Retinal pigment epithelial cell (primary cell): ENCODE data around the gene STARD9.

Source experiments
- DNase-seq: peaks from one replicate; pipeline ENCODE4 v3.0.0-alpha.2; 2010; ENCODE audit warnings: low read depth
- H3K4me3 ChIP-seq: 2 replicates; pipeline ENCODE4 v1.5.1; 2011; ENCODE audit warnings: mild to moderate bottlenecking, low read length, control low read depth, moderate library complexity
- TF ChIP-seq, protein P1 (sequence below): conservative IDR thresholded peaks from 2 replicates; pipeline ENCODE4 v1.5.1; 2011; ENCODE audit warnings: low read depth, low read length, control low read depth, inconsistent platforms

The STARD9 gene

DNA sequence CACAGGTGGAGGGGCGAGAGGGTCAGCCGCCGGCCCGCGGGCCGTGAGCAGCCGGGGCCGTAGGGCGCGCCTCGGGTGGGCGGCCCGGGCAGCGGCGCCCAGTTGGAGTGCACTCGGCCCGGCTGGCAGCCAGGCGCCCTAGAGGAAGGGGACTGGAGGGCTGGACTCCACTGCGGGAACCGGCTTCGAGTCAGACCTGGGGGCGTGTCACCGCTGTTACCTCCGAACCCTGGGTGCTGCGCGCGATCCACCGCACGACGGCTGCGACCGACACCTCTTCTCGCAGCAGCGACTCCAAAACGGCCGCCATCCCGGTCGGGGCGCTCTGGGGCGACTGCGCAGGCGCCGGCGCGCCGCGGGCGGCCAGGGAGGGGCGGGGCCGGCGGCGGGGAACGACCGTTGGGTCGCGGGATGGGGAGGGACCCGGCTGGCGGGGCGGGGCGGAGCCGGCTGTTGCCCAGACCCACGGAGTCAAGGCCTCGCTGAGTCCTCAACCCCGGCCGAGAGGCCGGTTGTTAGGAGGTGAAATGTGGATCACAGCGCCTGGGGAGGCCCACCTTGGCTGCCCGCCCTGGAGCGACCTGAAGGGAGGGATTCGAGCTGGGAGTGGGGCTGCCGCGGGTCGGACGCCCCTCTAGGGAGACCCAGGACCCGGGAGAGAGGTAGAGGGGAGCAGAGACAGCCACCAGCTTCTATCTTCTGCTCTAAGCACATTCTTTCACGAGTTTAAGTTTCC, 161.6 kb downstream of the STARD9 start, which contains the start of gene CDAN1:
CDAN1 (minus strand) TSS at position 336 of the 736 bp plus-strand sequence; CDS start at position 310, 26 bp downstream.
- peak; percentile 22 for DNase-seq
- TF ChIP-seq, protein P1, sequence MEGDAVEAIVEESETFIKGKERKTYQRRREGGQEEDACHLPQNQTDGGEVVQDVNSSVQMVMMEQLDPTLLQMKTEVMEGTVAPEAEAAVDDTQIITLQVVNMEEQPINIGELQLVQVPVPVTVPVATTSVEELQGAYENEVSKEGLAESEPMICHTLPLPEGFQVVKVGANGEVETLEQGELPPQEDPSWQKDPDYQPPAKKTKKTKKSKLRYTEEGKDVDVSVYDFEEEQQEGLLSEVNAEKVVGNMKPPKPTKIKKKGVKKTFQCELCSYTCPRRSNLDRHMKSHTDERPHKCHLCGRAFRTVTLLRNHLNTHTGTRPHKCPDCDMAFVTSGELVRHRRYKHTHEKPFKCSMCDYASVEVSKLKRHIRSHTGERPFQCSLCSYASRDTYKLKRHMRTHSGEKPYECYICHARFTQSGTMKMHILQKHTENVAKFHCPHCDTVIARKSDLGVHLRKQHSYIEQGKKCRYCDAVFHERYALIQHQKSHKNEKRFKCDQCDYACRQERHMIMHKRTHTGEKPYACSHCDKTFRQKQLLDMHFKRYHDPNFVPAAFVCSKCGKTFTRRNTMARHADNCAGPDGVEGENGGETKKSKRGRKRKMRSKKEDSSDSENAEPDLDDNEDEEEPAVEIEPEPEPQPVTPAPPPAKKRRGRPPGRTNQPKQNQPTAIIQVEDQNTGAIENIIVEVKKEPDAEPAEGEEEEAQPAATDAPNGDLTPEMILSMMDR: no peak
- H3K4me3 ChIP-seq: peak within 1 kb of the TSS; percentile 80

DNA sequence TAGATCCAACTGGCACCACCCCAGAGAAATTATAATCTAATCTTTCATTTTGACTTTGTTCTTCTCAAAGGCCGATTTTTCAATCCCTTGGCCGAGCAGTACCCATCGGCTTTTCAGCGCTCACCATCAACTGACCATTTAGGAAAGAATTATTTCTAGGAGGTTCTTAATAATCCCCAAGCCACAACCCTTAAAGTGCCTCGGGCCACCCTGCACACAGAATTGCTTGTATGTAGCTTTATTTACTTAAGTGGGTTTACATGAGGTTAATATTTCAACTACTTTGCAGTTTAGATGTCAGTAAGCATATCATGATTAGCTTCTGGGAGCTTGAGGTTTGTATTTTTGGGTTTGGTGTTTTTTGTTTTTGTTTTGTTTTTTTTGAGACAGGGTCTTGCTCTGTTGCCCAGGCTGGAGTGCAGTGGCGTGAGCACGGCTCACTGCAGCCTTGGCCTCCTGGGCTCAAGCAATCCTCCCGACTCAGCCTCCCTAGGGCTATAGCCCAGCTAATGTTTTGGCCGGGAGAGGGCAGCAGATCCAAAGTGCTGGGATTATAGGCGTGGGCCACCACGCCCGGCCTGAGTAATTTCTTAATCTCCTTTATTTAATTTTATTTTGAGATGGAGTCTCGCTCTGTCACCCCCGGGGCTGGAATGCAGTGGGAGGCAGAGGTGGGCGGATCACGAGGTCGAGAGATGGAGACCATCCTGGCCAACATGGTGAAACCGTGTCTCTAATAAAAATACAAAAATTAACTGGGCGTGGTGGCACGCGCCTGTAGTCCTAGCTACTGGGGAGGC, 162.3 kb downstream of the STARD9 start:
- TF ChIP-seq, protein P1: peak; percentile 55
- H3K4me3 ChIP-seq: peak overlapping the region; percentile 62
- DNase-seq: no peak

DNA sequence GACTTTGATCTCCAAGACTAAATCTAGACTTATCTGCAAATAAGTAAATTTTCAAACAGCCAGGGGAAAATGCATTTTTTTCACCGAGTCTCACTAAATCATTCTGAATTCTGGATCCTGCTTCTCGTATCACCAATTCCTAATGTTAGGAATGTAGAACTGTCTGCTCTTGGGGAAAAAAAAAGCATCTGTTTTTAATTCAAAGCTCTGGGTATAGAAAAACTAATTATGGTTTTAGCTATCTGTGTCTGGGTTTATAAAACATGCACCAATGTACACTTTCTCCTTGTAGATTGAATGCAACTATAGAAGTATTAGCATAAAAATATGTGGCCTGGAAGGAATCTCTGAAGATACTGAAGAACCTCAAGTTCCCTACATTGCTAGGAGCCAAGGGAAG, 166.3 kb downstream of the STARD9 start:
- H3K4me3 ChIP-seq: no peak overlapping the region
- DNase-seq: no peak
- TF ChIP-seq, protein P1: no peak

DNA sequence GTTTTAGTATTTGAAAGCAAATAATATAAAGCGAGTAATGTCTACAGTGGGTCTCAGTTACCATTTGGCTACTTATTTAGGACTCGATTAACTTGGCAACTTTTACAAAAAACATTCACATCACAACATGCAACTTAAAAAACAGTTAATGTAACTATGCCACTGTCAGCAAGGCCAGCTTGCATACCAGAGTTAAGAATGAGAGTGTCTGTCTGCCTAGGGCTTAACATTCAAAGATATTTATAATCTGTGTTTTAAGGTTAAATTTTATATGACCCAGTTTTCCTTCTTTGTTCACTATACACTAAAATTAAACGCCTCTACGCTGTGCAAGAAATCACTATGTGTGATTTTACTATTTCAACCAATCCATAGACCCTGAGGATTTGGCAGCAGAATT, 166.7 kb downstream of the STARD9 start:
- TF ChIP-seq, protein P1: no peak
- no peak for DNase-seq
- no peak overlapping the region for H3K4me3 ChIP-seq

DNA sequence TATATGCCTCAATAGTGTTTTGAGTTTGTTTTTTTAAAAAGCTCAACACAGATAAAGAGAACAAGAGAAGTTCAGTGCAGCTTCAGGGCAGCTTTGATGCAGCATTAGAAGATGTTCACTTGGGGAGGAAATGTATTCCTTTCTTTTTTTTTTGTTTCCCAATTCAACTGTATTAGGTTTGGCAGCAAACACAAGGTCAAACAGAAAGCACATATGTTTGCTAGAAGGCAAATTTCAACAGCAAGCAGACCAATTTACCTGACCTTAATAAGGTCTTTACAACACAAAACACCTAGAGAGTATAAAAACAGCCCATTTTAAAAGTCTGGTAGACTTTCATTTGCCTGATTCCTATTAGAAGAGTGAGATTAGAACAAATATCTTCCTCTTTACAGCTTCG, 168.8 kb downstream of the STARD9 start:
- TF ChIP-seq, protein P1: no peak
- no peak overlapping the region for H3K4me3 ChIP-seq
- no peak for DNase-seq

DNA sequence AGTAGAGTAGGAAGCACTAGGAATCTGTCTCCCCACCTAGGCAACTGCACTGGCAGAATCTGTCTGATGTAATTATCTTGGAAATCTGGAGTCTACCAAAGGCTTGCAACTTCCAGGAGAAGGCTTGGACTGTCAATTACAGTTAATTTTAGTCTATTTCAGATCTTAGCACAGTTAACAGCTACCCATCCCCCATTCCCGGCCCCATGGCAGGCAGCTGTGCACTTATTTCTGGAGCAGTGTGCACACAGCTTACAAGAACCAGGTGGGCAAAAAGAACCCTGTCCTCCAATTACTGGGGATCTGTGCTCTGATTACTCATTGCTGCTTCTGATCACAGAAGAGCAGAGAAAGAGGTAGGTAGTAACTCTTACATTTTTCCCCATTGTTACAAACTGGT, 173.9 kb downstream of the STARD9 start:
- no peak for DNase-seq
- TF ChIP-seq, protein P1: no peak

DNA sequence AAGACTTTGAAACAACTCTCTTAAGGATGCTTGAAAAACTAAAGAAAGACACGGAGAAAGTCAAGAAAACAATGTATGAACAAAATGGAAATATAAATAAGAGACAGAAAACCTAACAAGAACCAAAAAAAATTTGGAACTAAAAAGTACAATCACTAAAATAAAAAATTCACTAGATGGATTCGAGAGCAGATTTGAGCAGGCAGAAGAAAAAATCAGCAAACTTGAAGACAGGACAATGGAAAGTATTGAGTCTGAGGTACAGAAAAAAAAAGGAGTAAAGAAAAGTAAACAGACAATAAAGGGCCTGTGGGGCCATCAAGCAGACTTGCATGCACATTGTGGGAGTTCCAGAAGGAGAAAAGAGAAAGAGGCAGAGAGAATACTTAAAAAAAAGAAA, 174.9 kb downstream of the STARD9 start:
- no peak overlapping the region for H3K4me3 ChIP-seq
- TF ChIP-seq, protein P1: no peak
- DNase-seq: no peak

More for the DNA sequence above, 173.9 kb downstream of the STARD9 start:
- no peak overlapping the region for H3K4me3 ChIP-seq
